Natural killer cell treated with Interleukin-12 subunit alpha and Interleukin-12 subunit beta and Interleukin-15 and Interleukin-18, amount 100 ng/mL, for 72 hours (primary cell): Measurements from ENCODE around the gene DOCK4. TPM values are rescaled to one million over a fixed set of nuclear protein-coding genes. Genes with fewer than 3 reads are reported as not detected.
"Not testable (repeated sequence)": the region's sequence is repeated elsewhere in the genome, so short reads cannot be mapped to it uniquely, and the experiment has no call there.

Source experiments
- ATAC-seq, 2 donors: fragments of 150-1000 bp; cut with Tn5 transposase in 1 of 2; sonication (Bioruptor Pico), chemical (Tn5 transposase) in 1 of 2; 2 replicates each; pipeline ENCODE4 v1.10.0; 2021
- DNase-seq: peaks from one replicate; pipeline ENCODE4 v3.0.0; 2022; ENCODE audit warnings: low spot score
- H3K27ac Mint-ChIP-seq, 2 donors: 1 replicate in 1 of 2; 2 replicates in 1 of 2; pipeline ENCODE4 v1.8.0; 2022; ENCODE audit warnings: mixed read lengths in 2 of 2, mild to moderate bottlenecking in 1 of 2, moderate library complexity in 1 of 2
- H3K27me3 Mint-ChIP-seq, 2 donors: 1 replicate in 1 of 2; 2 replicates in 1 of 2; pipeline ENCODE4 v1.8.0; 2022; ENCODE audit warnings: mixed read lengths in 2 of 2
- H3K36me3 Mint-ChIP-seq: one replicate; pipeline ENCODE4 v1.8.0; 2022; ENCODE audit warnings: mixed read lengths
- H3K4me1 Mint-ChIP-seq, 2 donors: 1 replicate in 1 of 2; 2 replicates in 1 of 2; pipeline ENCODE4 v1.8.0; 2022; ENCODE audit warnings: low read depth in 2 of 2, mixed read lengths in 2 of 2, mild to moderate bottlenecking in 1 of 2
- H3K4me3 Mint-ChIP-seq: one replicate; pipeline ENCODE4 v1.8.0; 2022; ENCODE audit warnings: mixed read lengths
- H3K9me3 Mint-ChIP-seq: 2 replicates; pipeline ENCODE4 v1.8.0; 2022; ENCODE audit warnings: mixed read lengths
- total RNA-seq, 2 donors: library from RNA; stranded (reverse); gene quantifications; one replicate each; pipeline ENCODE4 v1.2.3, GENCODE V29; 2022

DOCK4 gene
- total RNA-seq, 2 donors from 2014 or later, result 1.8 to 3.3 TPM

- H3K9me3 Mint-ChIP-seq, result peaks cover 11% of the 10 kb centered on the region
- no peaks in the 10 kb centered on the region for H3K4me1 Mint-ChIP-seq
- no peaks in the 10 kb centered on the region for H3K36me3 Mint-ChIP-seq
- no peak overlapping the region for H3K4me3 Mint-ChIP-seq
- H3K27ac Mint-ChIP-seq, result no peak overlapping the region
- ATAC-seq, result no peak
- no peak for DNase-seq
- H3K27me3 Mint-ChIP-seq, result peaks cover 0 to 5% of the 10 kb centered on the region in 2 donors
Observed at GRCh38 chr7:111919164-111919563, 287.0 kb downstream of the DOCK4 start.

DNA sequence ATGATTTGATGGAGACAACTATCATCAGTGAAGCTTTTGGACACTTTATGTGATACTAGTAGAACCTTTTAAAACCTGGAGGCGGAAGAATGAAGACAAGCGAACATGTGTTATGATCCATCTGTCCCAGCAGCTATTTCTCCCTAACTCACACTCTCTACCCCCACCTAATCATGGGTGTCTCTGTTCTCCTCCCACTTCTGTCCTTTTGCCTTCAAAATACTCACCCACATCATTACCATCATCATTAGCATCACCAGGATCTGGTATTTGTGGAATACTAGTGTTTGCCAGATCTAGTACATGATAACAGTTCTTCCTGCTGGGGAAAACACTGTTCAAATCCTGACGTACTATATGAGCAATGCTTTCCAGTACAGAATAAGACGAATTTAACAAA, 287.7 kb downstream of the DOCK4 start:
- Mint-ChIP-seq H3K4me1 (no peaks in the 10 kb centered on the region), H3K27ac (no peak overlapping the region), H3K9me3 (peaks cover 11% of the 10 kb centered on the region), H3K36me3 (no peaks in the 10 kb centered on the region), H3K27me3 (peaks cover 0 to 5% of the 10 kb centered on the region in 2 donors), H3K4me3 (no peak overlapping the region)
- no peak for DNase-seq
- no peak for ATAC-seq

- not testable (repeated sequence) for H3K36me3 Mint-ChIP-seq, ATAC-seq, H3K27me3 Mint-ChIP-seq, DNase-seq, H3K27ac Mint-ChIP-seq, H3K4me1 Mint-ChIP-seq, H3K4me3 Mint-ChIP-seq
- peaks cover 11% of the 10 kb centered on the region for H3K9me3 Mint-ChIP-seq
Observed at GRCh38 chr7:111917404-111917803, 288.8 kb downstream of the DOCK4 start.

- Mint-ChIP-seq H3K4me3 (no peak overlapping the region), H3K27me3 (peaks cover 0 to 5% of the 10 kb centered on the region in 2 donors), H3K4me1 (no peaks in the 10 kb centered on the region), H3K36me3 (no peaks in the 10 kb centered on the region), H3K27ac (no peak overlapping the region), H3K9me3 (peaks cover 11% of the 10 kb centered on the region)
- no peak for ATAC-seq
- DNase-seq, result no peak
Observed at GRCh38 chr7:111914291-111914690, 291.9 kb downstream of the DOCK4 start.

GRCh38 chr7:111911166-111911961, 294.8 kb downstream of the DOCK4 start:
- Mint-ChIP-seq H3K36me3 (no peaks in the 10 kb centered on the region), H3K27me3 (no peaks in the 10 kb centered on the region), H3K27ac (no peak overlapping the region), H3K4me3 (no peak overlapping the region), H3K4me1 (no peaks in the 10 kb centered on the region), H3K9me3 (peaks cover 3% of the 10 kb centered on the region)
- ATAC-seq (no peak), DNase-seq (no peak)

- ATAC-seq (no peak), DNase-seq (no peak)
- Mint-ChIP-seq H3K36me3 (no peaks in the 10 kb centered on the region), H3K9me3 (peaks cover 3% of the 10 kb centered on the region), H3K27ac (no peak overlapping the region), H3K27me3 (no peaks in the 10 kb centered on the region), H3K4me3 (no peak overlapping the region), H3K4me1 (no peaks in the 10 kb centered on the region)
Observed at GRCh38 chr7:111910656-111911055, 295.5 kb downstream of the DOCK4 start.

- not testable (repeated sequence) for H3K9me3 Mint-ChIP-seq, ATAC-seq, H3K27ac Mint-ChIP-seq, H3K27me3 Mint-ChIP-seq, H3K4me1 Mint-ChIP-seq, H3K36me3 Mint-ChIP-seq, H3K4me3 Mint-ChIP-seq, DNase-seq
Observed at GRCh38 chr7:111908673-111909072, 297.5 kb downstream of the DOCK4 start.

DNA sequence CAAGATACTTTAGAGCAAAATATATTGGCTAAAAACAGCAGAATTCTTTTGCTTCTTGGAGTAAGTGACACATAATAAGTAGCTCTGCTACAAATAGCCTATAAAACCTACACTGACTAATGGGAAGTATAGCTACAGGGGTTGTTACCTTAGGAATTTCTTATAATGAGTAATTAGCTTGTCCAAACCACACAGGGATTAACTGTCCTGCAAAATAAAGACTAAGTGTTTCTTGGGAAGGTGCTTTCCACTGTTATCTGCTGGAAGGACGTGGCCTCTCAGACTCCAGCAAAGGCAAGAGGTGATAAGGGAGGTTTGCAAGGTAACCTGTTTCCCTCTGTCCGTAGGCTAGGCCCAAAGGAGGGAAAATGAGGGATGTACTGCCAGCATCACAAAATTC, 302.4 kb downstream of the DOCK4 start:
- Mint-ChIP-seq H3K27me3 (no peaks in the 10 kb centered on the region), H3K4me1 (no peaks in the 10 kb centered on the region), H3K36me3 (no peaks in the 10 kb centered on the region), H3K4me3 (no peak overlapping the region), H3K9me3 (no peaks in the 10 kb centered on the region), H3K27ac (no peak overlapping the region)
- no peak for ATAC-seq
- no peak for DNase-seq

DNA sequence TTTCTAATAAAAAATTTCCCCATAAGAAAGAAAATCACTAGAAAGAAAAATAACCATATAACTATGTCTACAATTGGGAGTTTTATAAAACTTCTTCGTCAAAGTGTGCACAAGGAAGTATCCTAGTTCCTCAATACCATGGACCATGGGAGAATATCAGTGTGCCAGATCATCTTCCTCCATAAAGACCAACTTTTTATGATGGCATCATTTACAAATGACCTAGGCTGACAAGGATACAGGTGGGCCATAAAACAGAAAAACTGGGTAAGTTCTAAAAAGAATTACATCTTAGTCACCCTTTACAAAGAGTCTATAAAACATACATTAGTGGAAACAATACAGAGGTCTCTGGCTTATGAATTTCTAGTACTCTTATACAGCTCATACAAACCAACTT, 303.2 kb downstream of the DOCK4 start:
- H3K36me3 Mint-ChIP-seq, result no peaks in the 10 kb centered on the region

DNA sequence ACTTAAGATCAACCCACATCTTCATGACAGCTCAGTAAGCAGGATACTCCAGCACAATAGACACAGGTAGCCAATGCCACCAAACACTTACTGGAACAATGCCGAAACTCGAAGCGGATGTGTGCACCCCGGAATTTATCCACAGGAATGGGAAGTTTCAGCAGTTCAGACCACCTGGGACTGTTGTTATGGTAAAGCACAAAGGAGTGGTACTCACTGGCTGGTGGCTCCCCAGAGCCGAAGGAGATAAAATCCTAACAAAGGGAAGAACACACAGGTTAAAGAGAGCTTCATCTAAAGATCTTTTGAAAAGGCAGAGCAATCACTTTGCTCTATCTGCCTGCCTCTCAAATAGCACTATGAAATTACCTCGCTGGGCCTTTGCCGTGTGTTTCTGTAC, 305.9 kb downstream of the DOCK4 start:
- no peaks in the 10 kb centered on the region for H3K27me3 Mint-ChIP-seq
- no peaks in the 10 kb centered on the region for H3K36me3 Mint-ChIP-seq
- H3K9me3 Mint-ChIP-seq, result no peaks in the 10 kb centered on the region
- no peak overlapping the region for H3K4me3 Mint-ChIP-seq
- DNase-seq, result no peak
- ATAC-seq, result no peak
- no peak overlapping the region for H3K27ac Mint-ChIP-seq
- H3K4me1 Mint-ChIP-seq, result no peaks in the 10 kb centered on the region

More for the DNA sequence above, 303.2 kb downstream of the DOCK4 start:
- ATAC-seq, result no peak
- H3K4me3 Mint-ChIP-seq, result no peak overlapping the region
- no peak for DNase-seq
- H3K27ac Mint-ChIP-seq, result no peak overlapping the region
- no peaks in the 10 kb centered on the region for H3K27me3 Mint-ChIP-seq
- H3K9me3 Mint-ChIP-seq, result no peaks in the 10 kb centered on the region
- H3K4me1 Mint-ChIP-seq, result no peaks in the 10 kb centered on the region

DNA sequence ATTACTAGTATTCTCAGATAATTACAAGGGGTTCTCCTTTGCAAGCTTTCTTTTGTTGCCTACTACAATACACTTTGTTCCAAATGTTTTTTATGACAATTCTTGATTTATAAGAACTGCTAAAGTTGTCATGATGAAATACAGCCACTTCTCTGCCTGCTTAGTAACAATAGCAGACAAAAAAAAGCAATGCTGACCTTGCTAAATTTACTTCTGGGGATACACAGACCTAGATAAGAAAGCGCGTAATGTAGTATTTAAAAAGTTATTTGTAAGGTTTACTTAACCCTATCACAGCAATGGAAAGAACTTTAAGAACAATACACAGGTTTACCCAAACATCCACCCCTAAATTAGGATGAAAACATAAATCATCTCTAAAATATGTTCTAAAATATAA, 311.1 kb downstream of the DOCK4 start:
- Mint-ChIP-seq H3K9me3 (no peaks in the 10 kb centered on the region), H3K27ac (no peak overlapping the region), H3K36me3 (no peaks in the 10 kb centered on the region), H3K4me3 (no peak overlapping the region), H3K27me3 (no peaks in the 10 kb centered on the region), H3K4me1 (no peaks in the 10 kb centered on the region)
- no peak for DNase-seq
- ATAC-seq, result no peak

DNA sequence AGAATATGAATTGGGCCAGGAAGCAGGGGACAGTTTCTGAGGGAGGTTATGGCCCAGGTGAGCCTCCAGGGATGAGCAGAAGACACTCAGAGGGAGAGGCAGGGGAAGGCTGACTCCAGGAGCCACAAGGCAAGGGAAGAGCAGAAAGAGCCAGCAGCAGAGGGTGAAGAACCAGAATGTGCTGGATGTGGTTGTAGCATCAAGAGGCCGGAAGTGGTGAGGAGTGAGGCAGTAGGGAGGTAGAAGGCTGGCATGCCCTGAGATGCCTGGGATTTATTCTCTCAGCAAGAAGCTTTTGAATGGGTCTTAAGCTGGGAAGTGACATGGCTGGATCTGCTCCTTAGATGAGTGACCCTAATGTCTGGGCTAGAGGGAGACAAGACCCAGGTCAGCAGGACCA, 311.7 kb downstream of the DOCK4 start:
- Mint-ChIP-seq H3K36me3 (no peaks in the 10 kb centered on the region), H3K4me1 (no peaks in the 10 kb centered on the region), H3K27me3 (no peaks in the 10 kb centered on the region), H3K4me3 (no peak overlapping the region), H3K9me3 (no peaks in the 10 kb centered on the region), H3K27ac (no peak overlapping the region)
- DNase-seq, result no peak
- ATAC-seq, result peak in 1 of 2 donors; percentile 24

GRCh38 chr7:111893190-111893589, 313.0 kb downstream of the DOCK4 start:
- ATAC-seq (no peak), DNase-seq (no peak)
- no peak overlapping the region for H3K4me3 Mint-ChIP-seq
- H3K36me3 Mint-ChIP-seq, result no peaks in the 10 kb centered on the region
- H3K27ac Mint-ChIP-seq, result no peak overlapping the region
- no peaks in the 10 kb centered on the region for H3K4me1 Mint-ChIP-seq
- H3K9me3 Mint-ChIP-seq, result no peaks in the 10 kb centered on the region
- H3K27me3 Mint-ChIP-seq, result no peaks in the 10 kb centered on the region

- Mint-ChIP-seq H3K27ac (no peak overlapping the region), H3K4me1 (no peaks in the 10 kb centered on the region), H3K4me3 (no peak overlapping the region), H3K36me3 (no peaks in the 10 kb centered on the region), H3K9me3 (no peaks in the 10 kb centered on the region), H3K27me3 (no peaks in the 10 kb centered on the region)
- ATAC-seq, result no peak
- no peak for DNase-seq
Observed at GRCh38 chr7:111892588-111892987, 313.6 kb downstream of the DOCK4 start.

DNA sequence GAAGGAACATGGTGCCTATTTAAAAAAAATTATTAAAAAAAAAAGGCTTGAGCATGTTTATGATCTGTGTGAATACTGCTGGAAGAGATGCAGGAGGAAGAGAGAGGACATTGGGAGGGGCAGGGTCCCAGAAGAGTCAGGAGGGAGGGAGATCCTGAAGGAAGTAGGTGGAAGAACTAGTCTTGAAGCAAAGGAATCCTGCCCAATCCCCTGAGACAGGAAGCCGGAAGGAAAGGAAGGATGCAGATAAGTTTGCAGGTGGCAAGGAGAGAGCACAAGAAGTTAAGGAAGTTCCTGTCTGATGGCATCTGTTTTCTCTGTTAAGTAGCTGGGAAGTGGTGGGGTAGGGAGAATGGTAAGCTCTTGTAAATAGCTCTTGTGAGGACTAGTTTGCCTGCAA, 318.5 kb downstream of the DOCK4 start:
- DNase-seq (no peak), ATAC-seq (no peak)
- Mint-ChIP-seq H3K9me3 (no peaks in the 10 kb centered on the region), H3K4me1 (no peaks in the 10 kb centered on the region), H3K4me3 (no peak overlapping the region), H3K27ac (no peak overlapping the region), H3K36me3 (no peaks in the 10 kb centered on the region), H3K27me3 (no peaks in the 10 kb centered on the region)
